HEK293T (cell line): ENCODE data around the gene WRAP53.

Source experiments
- ARNT ChIP-seq: fragments of 450-650 bp; IDR thresholded peaks from 2 replicates; pipeline ENCODE4 v1.6.1; 2017; ENCODE audit warnings: mild to moderate bottlenecking
- BHLHE40 ChIP-seq: fragments of 450-650 bp; IDR thresholded peaks from 2 replicates; pipeline ENCODE4 v1.6.1; 2016; ENCODE audit warnings: mild to moderate bottlenecking, moderate library complexity, borderline replicate concordance
- ELF4 ChIP-seq: fragments of 450-650 bp; IDR thresholded peaks from 2 replicates; pipeline ENCODE4 v1.6.1; 2017; ENCODE audit warnings: antibody characterized with exemption
- FOXA1 ChIP-seq: fragments of 450-650 bp; IDR thresholded peaks from 2 replicates; pipeline ENCODE4 v1.6.1; 2016; ENCODE audit warnings: mild to moderate bottlenecking
- FOXK2 ChIP-seq: fragments of 450-650 bp; IDR thresholded peaks from 2 replicates; pipeline ENCODE4 v1.6.1; 2016; ENCODE audit warnings: mild to moderate bottlenecking
- HDGF ChIP-seq: fragments of 450-650 bp; IDR thresholded peaks from 2 replicates; pipeline ENCODE4 v1.6.1; 2017; ENCODE audit warnings: antibody characterized with exemption, borderline replicate concordance
- NFRKB ChIP-seq: fragments of 450-650 bp; IDR thresholded peaks from 2 replicates; pipeline ENCODE4 v1.6.1; 2016; ENCODE audit warnings: mild to moderate bottlenecking, moderate library complexity
- SP1 ChIP-seq: fragments of 450-650 bp; IDR thresholded peaks from 2 replicates; pipeline ENCODE4 v1.6.1; 2017
- TARDBP ChIP-seq: fragments of 450-650 bp; IDR thresholded peaks from 2 replicates; pipeline ENCODE4 v1.6.1; 2016
- ZNF384 ChIP-seq: fragments of 450-650 bp; IDR thresholded peaks from 2 replicates; pipeline ENCODE4 v1.6.1; 2016
- TF ChIP-seq, protein P1 (sequence below): fragments of 450-650 bp; IDR thresholded peaks from 2 replicates; pipeline ENCODE4 v1.6.1; 2016

DNA sequence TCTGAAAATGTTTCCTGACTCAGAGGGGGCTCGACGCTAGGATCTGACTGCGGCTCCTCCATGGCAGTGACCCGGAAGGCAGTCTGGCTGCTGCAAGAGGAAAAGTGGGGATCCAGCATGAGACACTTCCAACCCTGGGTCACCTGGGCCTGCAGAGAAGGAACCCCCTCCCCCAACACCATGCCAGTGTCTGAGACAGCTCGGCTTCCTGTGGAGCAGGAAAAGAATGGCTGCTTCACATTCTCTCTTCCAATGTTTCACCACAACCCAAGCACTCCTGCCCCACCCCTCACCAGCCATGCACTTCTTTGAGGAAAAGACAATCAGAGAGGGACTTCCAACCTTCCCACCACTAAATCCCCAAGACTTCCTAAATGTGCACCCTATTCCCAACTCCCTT lies 11.7 kb upstream of the WRAP53 start:
- TF ChIP-seq NFRKB (no peak), ARNT (no peak), SP1 (no peak), TARDBP (no peak), FOXA1 (no peak), FOXK2 (no peak), BHLHE40 (no peak), ELF4 (no peak), HDGF (no peak), ZNF384 (no peak)
- TF ChIP-seq, protein P1, sequence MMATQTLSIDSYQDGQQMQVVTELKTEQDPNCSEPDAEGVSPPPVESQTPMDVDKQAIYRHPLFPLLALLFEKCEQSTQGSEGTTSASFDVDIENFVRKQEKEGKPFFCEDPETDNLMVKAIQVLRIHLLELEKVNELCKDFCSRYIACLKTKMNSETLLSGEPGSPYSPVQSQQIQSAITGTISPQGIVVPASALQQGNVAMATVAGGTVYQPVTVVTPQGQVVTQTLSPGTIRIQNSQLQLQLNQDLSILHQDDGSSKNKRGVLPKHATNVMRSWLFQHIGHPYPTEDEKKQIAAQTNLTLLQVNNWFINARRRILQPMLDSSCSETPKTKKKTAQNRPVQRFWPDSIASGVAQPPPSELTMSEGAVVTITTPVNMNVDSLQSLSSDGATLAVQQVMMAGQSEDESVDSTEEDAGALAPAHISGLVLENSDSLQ = no peak
